ENCODE data around the gene GAS1. TPM values are rescaled to one million over a fixed set of nuclear protein-coding genes. Genes with fewer than 3 reads are reported as not detected.

GAS1 gene
- total RNA-seq, 1 experiment from 2014 or later = 0.07 TPM

- no TSS peak for BruUV-seq (replicated peaks)
- Histone ChIP-seq H3K9ac (ENCODE audit: low read length) (no peak overlapping the region), H3K4me2 (ENCODE audit: low read length) (no peak overlapping the region), H3K4me1 (ENCODE audit: control insufficient read depth in 1 of 2, insufficient read depth in 2 of 2, low read length in 2 of 2) (no peaks in the 10 kb centered on the region), H3K36me3 (ENCODE audit: control insufficient read depth in 1 of 2, insufficient read depth in 2 of 2, low read length in 2 of 2) (no peaks in the 10 kb centered on the region), H4K20me1 (ENCODE audit: insufficient read depth) (no peaks in the 10 kb centered on the region), H2AFZ (ENCODE audit: low read depth, low read length, poor library complexity, severe bottlenecking) (no peak overlapping the region), H3K27me3 (ENCODE audit: insufficient read depth, low read length) (peaks cover 30% of the 10 kb centered on the region), H3K9me3 (ENCODE audit: control insufficient read depth in 1 of 2, insufficient read depth in 1 of 2, low read depth in 1 of 2, low read length in 2 of 2) (no peaks in the 10 kb centered on the region), H3K9me2 (ENCODE audit: insufficient read depth) (no peaks in the 10 kb centered on the region), H3K79me2 (ENCODE audit: insufficient read depth, low read length) (no peaks in the 10 kb centered on the region), H3K4me3 (replicated peaks in 1 of 2; ENCODE audit: low read depth in 1 of 2, low read length in 2 of 2) (no peak overlapping the region), H3K27ac (ENCODE audit: low read depth, low read length) (no peak overlapping the region)
- TF ChIP-seq ELF1 (IDR thresholded peaks at IDR 0.05; ENCODE audit: borderline replicate concordance, low read depth) (no peak), CTCF (IDR thresholded peaks at IDR 0.05 in 2 of 3, conservative IDR thresholded peaks at IDR 0.05 in 1 of 3; ENCODE audit: borderline replicate concordance in 1 of 3, insufficient read depth in 1 of 3, low read depth in 2 of 3, low read length in 2 of 3) (no peak), EZH2phosphoT487 (IDR thresholded peaks at IDR 0.05; ENCODE audit: borderline replicate concordance) (no peak), ATF3 (IDR thresholded peaks at IDR 0.05) (no peak), POLR2AphosphoS5 (IDR thresholded peaks at IDR 0.05; ENCODE audit: low read depth, low read length) (no peak), SIN3A (IDR thresholded peaks at IDR 0.05; ENCODE audit: low read depth) (no peak), POLR2A (IDR thresholded peaks at IDR 0.05; ENCODE audit: borderline replicate concordance, extremely low read depth, insufficient read depth, insufficient read length) (no peak), CEBPB (IDR thresholded peaks at IDR 0.05; ENCODE audit: low read depth) (no peak), YY1 (IDR thresholded peaks at IDR 0.05; ENCODE audit: extremely low read depth, insufficient replicate concordance, low read depth, low read length) (no peak), ZNF274 (IDR thresholded peaks at IDR 0.05; ENCODE audit: low read depth, low read length) (no peak), ZFX (IDR thresholded peaks at IDR 0.05) (no peak), EGR1 (IDR thresholded peaks at IDR 0.05; ENCODE audit: low read depth) (no peak)
- intact Hi-C loops (cut with micrococcal nuclease) = no loop called here
- DNase-seq (ENCODE audit: low read depth, low spot score) (no peak), ATAC-seq (no peak)
- RAD21 ChIA-PET (ENCODE audit: low non-redundant PET in 1 of 2, low total read pairs in 2 of 2, uncharacterized antibody in 2 of 2, unreplicated experiment in 2 of 2) = no interaction called here
- CTCF ChIA-PET = no interaction called here
- POLR2A ChIA-PET = no interaction called here
Observed at GRCh38 chr9:86987900-86988299, 40.6 kb upstream of the GAS1 start.

Measured in HCT116 (cell line).